Activated T-cell treated with anti-CD3 and anti-CD28 coated beads, Interleukin-2, amount 50 U/mL, for 72 hours (primary cell): ENCODE results near the gene PPFIBP1. TPM values are rescaled to one million over a fixed set of nuclear protein-coding genes. Genes with fewer than 3 reads are reported as not detected.
"Not testable (repeated sequence)": the region's sequence is repeated elsewhere in the genome, so short reads cannot be mapped to it uniquely, and the experiment has no call there.

ENCODE experiments used
- ATAC-seq, 2 donors: fragments of 150-1000 bp; cut with Tn5 transposase; replicated peaks in 1 of 2; 2 replicates each; pipeline ENCODE4 v1.10.0; 2021; ENCODE audit warnings: moderate library complexity in 2 of 2, mild to moderate bottlenecking in 1 of 2
- DNase-seq, 2 donors: peaks; one replicate each; pipeline ENCODE4 v3.0.0; 2021 to 2022; ENCODE audit warnings: mixed read lengths in 1 of 2
- H3K27ac Mint-ChIP-seq: one replicate; pipeline ENCODE4 v1.8.0; 2022; ENCODE audit warnings: mild to moderate bottlenecking, moderate library complexity, mixed read lengths
- H3K27me3 Mint-ChIP-seq: one replicate; pipeline ENCODE4 v1.8.0; 2022; ENCODE audit warnings: low read depth, mixed read lengths
- H3K36me3 Mint-ChIP-seq, 2 donors: one replicate each; pipeline ENCODE4 v1.8.0; 2022; ENCODE audit warnings: mixed read lengths in 2 of 2, mild to moderate bottlenecking in 1 of 2; ENCODE audit not compliant: insufficient read depth in 2 of 2
- H3K4me1 Mint-ChIP-seq: one replicate; pipeline ENCODE4 v1.8.0; 2022; ENCODE audit warnings: low read depth, mixed read lengths
- H3K4me3 Mint-ChIP-seq, 2 donors: one replicate each; pipeline ENCODE4 v1.8.0; 2022; ENCODE audit warnings: mild to moderate bottlenecking in 2 of 2, mixed read lengths in 2 of 2, moderate library complexity in 2 of 2
- H3K9me3 Mint-ChIP-seq, 2 donors: one replicate each; pipeline ENCODE4 v1.8.0; 2022; ENCODE audit warnings: mixed read lengths in 2 of 2
- total RNA-seq, 2 donors: library from RNA; stranded (reverse); gene quantifications; one replicate each; pipeline ENCODE4 v1.2.3, GENCODE V29; 2022

The PPFIBP1 gene
- total RNA-seq, 2 donors from 2014 or later: 7.5 to 8.1 TPM

GRCh38 chr12:27733791-27734190 lies 209.8 kb downstream of the PPFIBP1 start:
- Mint-ChIP-seq H3K9me3 (no peaks in the 10 kb centered on the region), H3K4me3 (no peak overlapping the region), H3K36me3 (peaks cover 6 to 11% of the 10 kb centered on the region in 2 donors), H3K27me3 (no peaks in the 10 kb centered on the region), H3K4me1 (no peaks in the 10 kb centered on the region), H3K27ac (no peak overlapping the region)
- DNase-seq (no peak), ATAC-seq (no peak)

- H3K4me3 Mint-ChIP-seq, H3K9me3 Mint-ChIP-seq, H3K4me1 Mint-ChIP-seq, H3K27ac Mint-ChIP-seq, ATAC-seq, DNase-seq, H3K27me3 Mint-ChIP-seq: not testable (repeated sequence)
- peaks cover 6 to 11% of the 10 kb centered on the region in 2 donors for H3K36me3 Mint-ChIP-seq
These were observed 210.3 kb downstream of the PPFIBP1 start for GRCh38 chr12:27734321-27734720.

GRCh38 chr12:27743601-27744000 lies 219.6 kb downstream of the PPFIBP1 start:
- H3K27ac Mint-ChIP-seq: no peak overlapping the region
- no peaks in the 10 kb centered on the region for H3K4me1 Mint-ChIP-seq
- no peak overlapping the region for H3K4me3 Mint-ChIP-seq
- H3K27me3 Mint-ChIP-seq: no peaks in the 10 kb centered on the region
- peaks cover 0 to 10% of the 10 kb centered on the region in 2 donors for H3K36me3 Mint-ChIP-seq
- ATAC-seq (no peak), DNase-seq (no peak)
- no peaks in the 10 kb centered on the region for H3K9me3 Mint-ChIP-seq

Other genes starting within 250 kb of the PPFIBP1 start
- 10 to 100 TPM; 16.1 to 17.0 TPM for gene BMAL2, start 191.4 kb upstream of the PPFIBP1 start, total RNA-seq
- gene SMCO2, start 77.5 kb upstream of the PPFIBP1 start, total RNA-seq: under 1 TPM; 0.55 to 0.72 TPM
- not detected for gene REP15, start 172.2 kb downstream of the PPFIBP1 start, total RNA-seq
- gene MRPS35, start 186.6 kb downstream of the PPFIBP1 start, total RNA-seq: 10 to 100 TPM; 49.7 to 64.0 TPM